H9 (cell line): ENCODE measurements around the gene WDR64. TPM values are rescaled to one million over a fixed set of nuclear protein-coding genes. Genes with fewer than 3 reads are reported as not detected.

Source experiments
- DNase-seq: peaks from one replicate; pipeline ENCODE4 v3.0.0-alpha.2; 2017
- H2AFZ ChIP-seq: one replicate; pipeline ENCODE4 v1.6.1; 2013; ENCODE audit warnings: mild to moderate bottlenecking, low read length, control low read depth, moderate library complexity
- H2AK5ac ChIP-seq: 2 replicates; pipeline ENCODE4 v1.6.1; 2013; ENCODE audit warnings: low read length, control low read depth, mixed read lengths; ENCODE audit not compliant: insufficient read length
- H2BK120ac ChIP-seq: one replicate; pipeline ENCODE4 v1.6.1; 2013; ENCODE audit warnings: low read depth, mild to moderate bottlenecking, low read length, control low read depth, inconsistent platforms; ENCODE audit not compliant: poor library complexity, severe bottlenecking
- H2BK12ac ChIP-seq: 2 replicates; pipeline ENCODE4 v1.6.1; 2013; ENCODE audit warnings: low read length, control low read depth, mixed read lengths, low read depth; ENCODE audit not compliant: insufficient read length
- H2BK15ac ChIP-seq: 2 replicates; pipeline ENCODE4 v1.6.1; 2013; ENCODE audit warnings: low read depth, low read length, control low read depth
- H2BK20ac ChIP-seq: one replicate; pipeline ENCODE4 v1.6.1; 2013; ENCODE audit warnings: low read depth, mild to moderate bottlenecking, low read length, control low read depth, inconsistent platforms; ENCODE audit not compliant: poor library complexity, severe bottlenecking
- H2BK5ac ChIP-seq: 2 replicates; pipeline ENCODE4 v1.6.1; 2013; ENCODE audit warnings: low read length, control low read depth, mixed read lengths; ENCODE audit not compliant: insufficient read length
- H3K14ac ChIP-seq: 2 replicates; pipeline ENCODE4 v1.6.1; 2013; ENCODE audit warnings: low read length, control low read depth; ENCODE audit not compliant: insufficient read depth
- H3K18ac ChIP-seq: 2 replicates; pipeline ENCODE4 v1.6.1; 2013; ENCODE audit warnings: low read depth, mild to moderate bottlenecking, mixed read lengths, low read length, control low read depth; ENCODE audit not compliant: insufficient read length
- H3K23ac ChIP-seq: 2 replicates; pipeline ENCODE4 v1.6.1; 2013; ENCODE audit warnings: low read length, control low read depth, mixed read lengths, low read depth; ENCODE audit not compliant: insufficient read length
- H3K23me2 ChIP-seq: 2 replicates; pipeline ENCODE4 v1.6.1; 2013; ENCODE audit warnings: low read depth, mild to moderate bottlenecking, mixed read lengths, low read length, control low read depth; ENCODE audit not compliant: insufficient read length, poor library complexity, severe bottlenecking
- H3K27ac ChIP-seq: 2 replicates; pipeline ENCODE4 v1.5.1; 2013; ENCODE audit warnings: low read length, control low read depth, mixed read lengths, low read depth; ENCODE audit not compliant: insufficient read length
- H3K27me3 ChIP-seq: 2 replicates; pipeline ENCODE4 v1.6.1; 2013; ENCODE audit warnings: low read length, control low read depth, inconsistent platforms; ENCODE audit not compliant: insufficient read depth
- H3K4ac ChIP-seq: 2 replicates; pipeline ENCODE4 v1.6.1; 2013; ENCODE audit warnings: low read depth, mild to moderate bottlenecking, control low read depth, inconsistent platforms, low read length, moderate library complexity
- H3K4me1 ChIP-seq: 2 replicates; pipeline ENCODE4 v1.6.1; 2013; ENCODE audit warnings: low read length, control low read depth, inconsistent platforms; ENCODE audit not compliant: insufficient read depth
- H3K4me2 ChIP-seq: 2 replicates; pipeline ENCODE4 v1.6.1; 2013; ENCODE audit warnings: low read length, control low read depth, mixed read lengths; ENCODE audit not compliant: insufficient read length, insufficient read depth
- H3K56ac ChIP-seq: 2 replicates; pipeline ENCODE4 v1.6.1; 2013; ENCODE audit warnings: low read depth, mild to moderate bottlenecking, mixed read lengths, low read length, control low read depth; ENCODE audit not compliant: insufficient read length
- H3K79me1 ChIP-seq: 2 replicates; pipeline ENCODE4 v1.6.1; 2013; ENCODE audit warnings: low read depth, mild to moderate bottlenecking, moderate library complexity, low read length, control low read depth, inconsistent platforms; ENCODE audit not compliant: insufficient read depth, poor library complexity, severe bottlenecking
- H3K79me2 ChIP-seq: 2 replicates; pipeline ENCODE4 v1.6.1; 2013; ENCODE audit warnings: low read length, control low read depth, inconsistent platforms; ENCODE audit not compliant: insufficient read depth
- H3K9ac ChIP-seq: 2 replicates; pipeline ENCODE4 v1.6.1; 2013; ENCODE audit warnings: low read length, control low read depth, mixed read lengths; ENCODE audit not compliant: insufficient read length; ENCODE audit errors: extremely low read depth
- H3K9me3 ChIP-seq: one replicate; pipeline ENCODE4 v1.6.1; 2013; ENCODE audit warnings: low read depth, low read length, inconsistent platforms; ENCODE audit not compliant: control insufficient read depth
- H3T11ph ChIP-seq: one replicate; pipeline ENCODE4 v1.6.1; 2013; ENCODE audit warnings: mild to moderate bottlenecking, low read length, control low read depth, inconsistent platforms
- H4K20me1 ChIP-seq: one replicate; pipeline ENCODE4 v1.6.1; 2013; ENCODE audit not compliant: control insufficient read depth, insufficient read length, insufficient read depth
- H4K5ac ChIP-seq: 2 replicates; pipeline ENCODE4 v1.6.1; 2013; ENCODE audit warnings: low read depth, mild to moderate bottlenecking, mixed read lengths, low read length, control low read depth; ENCODE audit not compliant: insufficient read length
- H4K8ac ChIP-seq: replicated peaks from 2 replicates; pipeline ENCODE4 v1.6.1; 2013; ENCODE audit warnings: low read length, control low read depth, mixed read lengths, low read depth; ENCODE audit not compliant: insufficient read length
- H4K91ac ChIP-seq: 2 replicates; pipeline ENCODE4 v1.6.1; 2013; ENCODE audit warnings: low read depth, mild to moderate bottlenecking, moderate library complexity, mixed read lengths, low read length, control low read depth; ENCODE audit not compliant: insufficient read length
- H3K27ac Mint-ChIP-seq, 3 experiments: 2 replicates in 2 of 3; 3 replicates in 1 of 3; pipeline ENCODE4 v1.8.0; 2020 to 2021; ENCODE audit warnings: mixed read lengths in 3 of 3, mild to moderate bottlenecking in 1 of 3, moderate library complexity in 1 of 3
- H3K27me3 Mint-ChIP-seq: 2 replicates; pipeline ENCODE4 v1.8.0; 2021; ENCODE audit warnings: low read depth, mild to moderate bottlenecking, moderate library complexity, mixed read lengths
- H3K36me3 Mint-ChIP-seq, 3 experiments: 2 replicates in 2 of 3; 3 replicates in 1 of 3; pipeline ENCODE4 v1.8.0; 2020 to 2021; ENCODE audit warnings: low read depth in 3 of 3, mixed read lengths in 3 of 3; ENCODE audit not compliant: insufficient read depth in 1 of 3
- H3K4me1 Mint-ChIP-seq, 2 experiments: 2 replicates each; pipeline ENCODE4 v1.8.0; 2020; ENCODE audit warnings: mixed read lengths in 2 of 2
- H3K4me3 Mint-ChIP-seq, 2 experiments: 2 replicates in 1 of 2; 3 replicates in 1 of 2; pipeline ENCODE4 v1.8.0; 2020 to 2021; ENCODE audit warnings: mild to moderate bottlenecking in 2 of 2, mixed read lengths in 2 of 2, moderate library complexity in 1 of 2
- H3K9me3 Mint-ChIP-seq, 2 experiments: 2 replicates in 1 of 2; 3 replicates in 1 of 2; pipeline ENCODE4 v1.8.0; 2020; ENCODE audit warnings: mild to moderate bottlenecking in 2 of 2, mixed read lengths in 2 of 2, moderate library complexity in 1 of 2
- WGBS: extraction: QIAGEN DNeasy Blood & Tissue Kit; methylation state at CpG from one replicate; pipeline ENCODE4 v1.1.7; 2013; ENCODE audit warnings: missing lambda C conversion rate, low lambda C conversion rate, mixed read lengths; ENCODE audit not compliant: insufficient read length; ENCODE audit errors: extremely low coverage; 5-methylcytosine and 5-hydroxymethylcytosine counted together
- total RNA-seq: library from RNA; stranded (reverse); gene quantifications from 2 replicates; pipeline ENCODE4 v1.2.1, GENCODE V29; 2021
- TF ChIP-seq, protein P1 (sequence below): fragments of 200-600 bp; sonication (generic); conservative IDR thresholded peaks from 3 replicates; pipeline ENCODE4 v1.8.0; 2021; ENCODE audit warnings: antibody characterized with exemption, mild to moderate bottlenecking

The WDR64 gene
- total RNA-seq, 1 experiment from 2014 or later, result not detected

DNA sequence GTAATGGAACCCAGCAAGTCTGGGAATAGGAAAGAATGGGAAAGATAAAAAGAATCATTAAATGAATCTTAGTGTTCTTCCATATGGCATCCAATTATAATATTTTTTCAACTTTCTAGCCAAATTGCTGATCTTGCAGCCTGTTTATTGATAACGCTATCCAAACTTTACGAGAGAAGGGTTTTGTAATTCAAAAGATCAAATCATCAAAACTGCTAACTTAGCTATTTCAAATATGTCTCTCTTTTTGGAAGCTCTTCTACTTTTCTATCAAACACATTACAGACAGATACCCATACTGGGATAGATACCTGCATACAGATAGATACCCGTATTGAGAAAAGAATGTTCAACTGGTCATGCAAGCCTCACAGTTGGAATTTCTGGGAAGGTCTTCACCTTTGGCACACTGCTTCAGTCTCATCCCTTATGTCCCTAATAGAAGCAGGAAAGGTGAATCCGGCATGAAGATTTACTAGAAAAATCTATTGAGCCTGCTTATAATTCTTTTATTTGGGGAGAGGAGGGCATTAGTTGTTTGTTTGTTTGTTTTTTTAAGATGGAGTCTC, 120.9 kb downstream of the WDR64 start:
- Histone ChIP-seq H3K79me2 (no peaks in the 10 kb centered on the region), H2AK5ac (no peak overlapping the region), H3K23ac (no peak overlapping the region), H3K27ac (no peak overlapping the region), H2BK20ac (no peak overlapping the region), H3K56ac (no peak overlapping the region), H3T11ph (no peak overlapping the region), H2BK5ac (no peak overlapping the region), H4K5ac (no peak overlapping the region), H2BK12ac (no peak overlapping the region), H2BK15ac (no peak overlapping the region), H3K18ac (no peak overlapping the region), H2AFZ (no peak overlapping the region), H2BK120ac (no peak overlapping the region), H3K14ac (no peak overlapping the region), H3K23me2 (no peaks in the 10 kb centered on the region), H3K4me1 (no peaks in the 10 kb centered on the region), H3K9ac (no peak overlapping the region), H3K27me3 (no peaks in the 10 kb centered on the region), H3K4me2 (no peak overlapping the region), H4K20me1 (no peaks in the 10 kb centered on the region), H4K91ac (no peak overlapping the region), H4K8ac (no peak overlapping the region), H3K4ac (no peak overlapping the region), H3K9me3 (no peaks in the 10 kb centered on the region), H3K79me1 (no peaks in the 10 kb centered on the region)
- Mint-ChIP-seq H3K27me3 (no peaks in the 10 kb centered on the region), H3K36me3 (no peaks in the 10 kb centered on the region), H3K4me1 (peaks cover 0 to 2% of the 10 kb centered on the region in 2 experiments; a peak in 1 of 4 replicates), H3K27ac (no peak overlapping the region; a peak in 1 of 7 replicates), H3K9me3 (no peaks in the 10 kb centered on the region), H3K4me3 (no peak overlapping the region)
- no peak for DNase-seq
- TF ChIP-seq, protein P1, sequence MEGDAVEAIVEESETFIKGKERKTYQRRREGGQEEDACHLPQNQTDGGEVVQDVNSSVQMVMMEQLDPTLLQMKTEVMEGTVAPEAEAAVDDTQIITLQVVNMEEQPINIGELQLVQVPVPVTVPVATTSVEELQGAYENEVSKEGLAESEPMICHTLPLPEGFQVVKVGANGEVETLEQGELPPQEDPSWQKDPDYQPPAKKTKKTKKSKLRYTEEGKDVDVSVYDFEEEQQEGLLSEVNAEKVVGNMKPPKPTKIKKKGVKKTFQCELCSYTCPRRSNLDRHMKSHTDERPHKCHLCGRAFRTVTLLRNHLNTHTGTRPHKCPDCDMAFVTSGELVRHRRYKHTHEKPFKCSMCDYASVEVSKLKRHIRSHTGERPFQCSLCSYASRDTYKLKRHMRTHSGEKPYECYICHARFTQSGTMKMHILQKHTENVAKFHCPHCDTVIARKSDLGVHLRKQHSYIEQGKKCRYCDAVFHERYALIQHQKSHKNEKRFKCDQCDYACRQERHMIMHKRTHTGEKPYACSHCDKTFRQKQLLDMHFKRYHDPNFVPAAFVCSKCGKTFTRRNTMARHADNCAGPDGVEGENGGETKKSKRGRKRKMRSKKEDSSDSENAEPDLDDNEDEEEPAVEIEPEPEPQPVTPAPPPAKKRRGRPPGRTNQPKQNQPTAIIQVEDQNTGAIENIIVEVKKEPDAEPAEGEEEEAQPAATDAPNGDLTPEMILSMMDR, result no peak
- WGBS, result no CpG with 5 or more reads among the region's 4 CpGs
